Panc1 (cell line): ENCODE results near the gene FRS2.
"Not testable (repeated sequence)": the region's sequence is repeated elsewhere in the genome, so short reads cannot be mapped to it uniquely, and the experiment has no call there.

Experiments
- CTCF ChIP-seq: fragments of 450-650 bp; IDR thresholded peaks from 2 replicates; pipeline ENCODE4 v1.5.1; 2017; ENCODE audit warnings: mild to moderate bottlenecking
- POLR2AphosphoS5 ChIP-seq: IDR thresholded peaks from 2 replicates; pipeline ENCODE4 v1.6.1; 2012; ENCODE audit warnings: mild to moderate bottlenecking, low read depth, low read length, moderate library complexity
- REST ChIP-seq, 2 experiments: IDR thresholded peaks; 2 replicates each; pipeline ENCODE4 v1.6.1; 2011 to 2012; ENCODE audit warnings: low read depth in 2 of 2, control low read depth in 1 of 2, low read length in 1 of 2, mild to moderate bottlenecking in 1 of 2, moderate library complexity in 1 of 2; ENCODE audit not compliant: insufficient read depth in 1 of 2
- SIN3A ChIP-seq: IDR thresholded peaks from 2 replicates; pipeline ENCODE4 v1.6.1; 2012; ENCODE audit warnings: low read depth, mild to moderate bottlenecking, low read length, moderate library complexity, borderline replicate concordance; ENCODE audit not compliant: insufficient read depth

GRCh38 chr12:69603556-69603955 is 133.4 kb downstream of the FRS2 start:
- TF ChIP-seq POLR2AphosphoS5; CTCF; REST (IDR thresholded peaks at IDR 0.05; ENCODE audit: insufficient read depth in 1 of 2, low read depth in 2 of 2, low read length in 1 of 2); SIN3A: not testable (repeated sequence)
